Measurements from ENCODE around the gene DPF3. TPM values are rescaled to one million over a fixed set of nuclear protein-coding genes. Genes with fewer than 3 reads are reported as not detected.

DPF3 gene
- total RNA-seq, 2 donors from 2014 or later: 11.0 TPM; not detected in 1

- no peak overlapping the region for H3K4me3 ChIP-seq
- H3K9me3 ChIP-seq: no peaks in the 10 kb centered on the region
- H3K27me3 ChIP-seq (replicated peaks; ENCODE audit: insufficient read depth): no peaks in the 10 kb centered on the region
- 75% methylated on average over 3 of the region's 3 CpGs for WGBS
- DNase-seq (ENCODE audit: low spot score): no peak
- TF ChIP-seq POLR2A (IDR thresholded peaks at IDR 0.05): no peak
- peaks cover 9% of the 10 kb centered on the region for H3K4me1 ChIP-seq (replicated peaks)
- no peaks in the 10 kb centered on the region for H3K36me3 ChIP-seq
- no peak overlapping the region for H3K27ac ChIP-seq
- intact Hi-C loops (cut with DNase I): no loop called here
Observed at GRCh38 chr14:72898448-72898847, 4.5 kb upstream of the DPF3 start.

GRCh38 chr14:72894623-72895378 is 900 bp upstream of the DPF3 start:
- Histone ChIP-seq H3K4me3 (peak overlapping the region; percentile 39 to 57), H3K9me3 (no peaks in the 10 kb centered on the region), H3K36me3 (no peaks in the 10 kb centered on the region), H3K27me3 (replicated peaks; ENCODE audit: insufficient read depth) (peaks cover 4% of the 10 kb centered on the region), H3K27ac (no peak overlapping the region), H3K4me1 (replicated peaks) (peaks cover 13% of the 10 kb centered on the region)
- intact Hi-C loops (cut with DNase I): no loop called here
- no peak for DNase-seq (ENCODE audit: low spot score)
- TF ChIP-seq CTCF (IDR thresholded peaks at IDR 0.05) (no peak), POLR2AphosphoS5 (IDR thresholded peaks at IDR 0.05) (no peak), POLR2A (IDR thresholded peaks at IDR 0.05) (no peak)
- 5% methylated on average over 25 of the region's 25 CpGs for WGBS

- Histone ChIP-seq H3K9me3 (no peaks in the 10 kb centered on the region), H3K36me3 (no peaks in the 10 kb centered on the region), H3K4me3 (peak overlapping the region; percentile 39 to 57), H3K4me1 (replicated peaks) (peaks cover 13% of the 10 kb centered on the region), H3K27ac (no peak overlapping the region), H3K27me3 (replicated peaks; ENCODE audit: insufficient read depth) (peaks cover 5% of the 10 kb centered on the region)
- intact Hi-C loops (cut with DNase I): no loop called here
- under 1% methylated on average over 11 of the region's 11 CpGs for WGBS
- TF ChIP-seq POLR2AphosphoS5 (IDR thresholded peaks at IDR 0.05) (no peak), CTCF (IDR thresholded peaks at IDR 0.05) (no peak), POLR2A (IDR thresholded peaks at IDR 0.05) (no peak)
- DNase-seq (ENCODE audit: low spot score): no peak
Observed at GRCh38 chr14:72894323-72894622, 372 bp upstream of the DPF3 start.

GRCh38 chr14:72892879-72893635 is 844 bp downstream of the DPF3 start:
- DNase-seq (ENCODE audit: low spot score): no peak
- peaks cover 11% of the 10 kb centered on the region for H3K27me3 ChIP-seq (replicated peaks; ENCODE audit: insufficient read depth)
- intact Hi-C loops (cut with DNase I): no loop called here
- no peak for TF ChIP-seq POLR2A (IDR thresholded peaks at IDR 0.05)
- no peak for TF ChIP-seq CTCF (IDR thresholded peaks at IDR 0.05)
- no peak for TF ChIP-seq POLR2AphosphoS5 (IDR thresholded peaks at IDR 0.05)
- H3K9me3 ChIP-seq: no peaks in the 10 kb centered on the region
- under 1% methylated on average over 55 of the region's 68 CpGs for WGBS
- no peaks in the 10 kb centered on the region for H3K36me3 ChIP-seq
- H3K4me1 ChIP-seq (replicated peaks): peaks cover 13% of the 10 kb centered on the region
- H3K4me3 ChIP-seq: peak overlapping the region; percentile 39 to 57
- H3K27ac ChIP-seq: no peak overlapping the region

GRCh38 chr14:72892103-72892878 is 1.6 kb downstream of the DPF3 start:
- TF ChIP-seq POLR2AphosphoS5 (IDR thresholded peaks at IDR 0.05) (no peak), POLR2A (IDR thresholded peaks at IDR 0.05) (no peak), CTCF (IDR thresholded peaks at IDR 0.05) (no peak)
- peaks cover 11% of the 10 kb centered on the region for H3K27me3 ChIP-seq (replicated peaks; ENCODE audit: insufficient read depth)
- H3K4me3 ChIP-seq: peak overlapping the region; percentile 39 to 57
- peaks cover 13% of the 10 kb centered on the region for H3K4me1 ChIP-seq (replicated peaks)
- WGBS: under 1% methylated on average over 43 of the region's 47 CpGs
- DNase-seq (ENCODE audit: low spot score): no peak
- H3K36me3 ChIP-seq: no peaks in the 10 kb centered on the region
- intact Hi-C loops (cut with DNase I): no loop called here
- no peak overlapping the region for H3K27ac ChIP-seq
- no peaks in the 10 kb centered on the region for H3K9me3 ChIP-seq

Data from prostate gland (tissue), 2 donors.